ENCODE results near the gene PHAF1. TPM values are rescaled to one million over a fixed set of nuclear protein-coding genes. Genes with fewer than 3 reads are reported as not detected.

The PHAF1 gene
- total RNA-seq, 1 donor from 2014 or later: 11.7 TPM

GRCh38 chr16:67170168-67170948 is 60.6 kb downstream of the PHAF1 start, which contains the start of gene NOL3:
Gene NOL3, plus strand, starts transcription at chr16:67170538.
- ATAC-seq (ENCODE audit: poor library complexity) (peak; percentile 76), DNase-seq (peak; percentile 93)
- intact Hi-C loops (cut with DNase I): no loop called here

DNA sequence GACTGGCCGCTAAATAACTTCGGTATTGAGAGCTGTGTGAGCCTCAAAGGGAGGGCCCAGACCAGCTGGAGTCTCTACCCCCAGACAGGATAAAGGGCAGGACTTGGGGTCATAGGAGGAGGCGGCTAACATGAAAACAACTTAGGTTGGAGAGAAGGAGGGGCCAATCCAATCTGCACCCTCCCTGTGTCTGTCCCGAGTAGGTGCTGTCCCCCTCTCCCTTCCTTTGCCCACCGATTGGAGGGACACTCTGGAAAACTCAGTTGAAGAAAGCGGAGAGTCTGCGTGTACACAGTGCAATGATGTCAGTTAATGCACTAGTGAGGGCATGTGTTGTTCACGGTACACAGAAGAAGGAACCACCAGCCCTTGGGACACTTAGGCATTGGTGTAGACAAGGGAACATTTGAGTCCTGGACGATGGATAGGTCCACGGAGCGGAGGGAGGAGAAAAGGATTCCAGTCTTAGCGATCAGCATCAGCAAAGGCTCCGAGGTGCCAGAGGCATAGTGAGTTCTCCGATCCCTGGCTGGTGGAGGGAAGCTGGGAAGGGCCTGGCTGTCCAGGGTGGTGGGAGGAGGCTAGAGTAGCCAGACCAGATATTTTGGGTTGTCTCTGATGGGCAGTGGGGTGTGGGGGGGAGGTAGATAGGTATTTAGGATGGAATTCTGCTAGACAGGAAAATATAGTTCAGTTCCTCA is 61.4 kb downstream of the PHAF1 start:
- peak; percentile 12 for ATAC-seq (ENCODE audit: poor library complexity)
- DNase-seq: no peak
- intact Hi-C loops (cut with DNase I): no loop called here

DNA sequence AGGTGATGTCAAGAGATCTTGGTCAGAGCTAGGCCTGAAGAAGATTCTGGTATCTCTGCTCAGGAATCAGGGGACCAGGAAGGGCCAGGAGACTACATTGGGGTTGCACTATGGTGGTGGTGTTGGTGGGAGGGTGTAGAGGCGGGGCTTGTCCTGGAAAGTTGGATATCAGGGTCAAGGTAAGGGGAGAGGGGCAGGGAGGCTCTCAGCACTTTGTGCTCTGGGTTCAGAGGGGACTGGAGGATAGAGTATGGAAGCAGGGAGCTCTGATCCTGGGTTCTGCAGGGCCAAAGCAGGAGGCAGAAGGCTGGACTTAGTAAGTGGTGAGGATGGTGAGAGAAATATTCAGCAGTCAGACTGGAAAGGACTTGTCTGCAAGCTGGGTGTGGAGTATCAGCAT is 63.6 kb downstream of the PHAF1 start:
- DNase-seq (no peak), ATAC-seq (ENCODE audit: poor library complexity) (no peak)
- intact Hi-C loops (cut with DNase I): no loop called here

GRCh38 chr16:67173808-67174705 is 64.3 kb downstream of the PHAF1 start:
- peak; percentile 94 for DNase-seq
- peak; percentile 70 for ATAC-seq (ENCODE audit: poor library complexity)
- intact Hi-C loops (cut with DNase I): no loop called here

GRCh38 chr16:67174706-67175231 is 65.0 kb downstream of the PHAF1 start:
- intact Hi-C loops (cut with DNase I): no loop called here
- ATAC-seq (ENCODE audit: poor library complexity): no peak
- no peak for DNase-seq

DNA sequence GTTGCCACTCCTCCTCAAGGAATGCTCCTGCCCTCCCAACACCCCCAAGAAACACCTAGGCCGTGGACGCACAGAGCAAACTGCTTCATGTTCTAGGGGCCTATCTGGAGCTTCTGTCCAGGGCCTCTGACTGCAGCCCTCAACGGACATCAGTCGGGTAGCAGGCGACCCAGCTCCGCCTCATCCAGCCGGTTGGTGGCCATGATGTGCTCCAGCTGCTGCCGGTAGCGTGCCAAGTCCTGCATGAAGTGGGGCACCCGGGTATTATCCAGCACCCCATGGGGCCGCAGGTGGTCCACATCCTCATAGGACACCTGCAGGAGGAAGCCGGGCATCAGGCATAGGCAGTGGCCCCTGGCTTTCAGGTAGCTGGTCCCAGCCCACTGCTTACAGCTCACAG is 66.9 kb downstream of the PHAF1 start:
- intact Hi-C loops (cut with DNase I): no loop called here
- no peak for ATAC-seq (ENCODE audit: poor library complexity)
- no peak for DNase-seq

GRCh38 chr16:67177743-67178699 is 68.3 kb downstream of the PHAF1 start:
- intact Hi-C loops (cut with DNase I): no loop called here
- DNase-seq (peak; percentile 73), ATAC-seq (ENCODE audit: poor library complexity) (peak; percentile 48)

DNA sequence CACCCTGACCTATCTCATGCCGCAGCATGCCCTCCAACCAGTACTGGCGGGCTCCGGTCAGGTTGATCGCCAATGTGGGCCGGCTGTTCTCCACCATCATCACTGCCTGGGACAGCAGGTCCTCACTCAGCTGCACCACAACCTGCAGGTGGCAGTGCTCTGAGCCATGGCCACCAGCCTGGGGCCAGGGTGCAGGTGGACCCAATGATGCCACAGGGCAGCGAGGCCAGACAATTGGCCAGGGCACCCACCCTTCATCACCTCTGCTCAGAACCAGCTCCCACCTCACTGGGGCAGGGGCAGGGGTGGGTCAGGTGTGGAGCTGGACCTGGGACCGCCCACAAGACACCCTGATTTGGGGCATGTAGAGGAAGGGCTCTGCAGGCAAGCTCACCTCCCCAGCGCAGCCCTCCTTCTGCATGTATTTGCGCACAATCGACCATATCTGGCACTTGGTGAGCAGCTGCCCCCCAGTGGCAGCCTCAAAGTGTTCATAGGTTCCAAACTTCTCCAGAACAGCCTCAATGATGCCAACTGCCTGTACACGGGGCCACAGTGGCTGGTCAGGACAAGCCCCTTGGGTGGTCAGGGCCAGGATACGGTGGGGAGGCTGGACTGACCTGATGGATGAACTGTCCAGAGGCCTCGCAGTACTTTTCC is 69.8 kb downstream of the PHAF1 start:
- no peak for DNase-seq
- no peak for ATAC-seq (ENCODE audit: poor library complexity)
- intact Hi-C loops (cut with DNase I): no loop called here

GRCh38 chr16:67180166-67180565 is 70.4 kb downstream of the PHAF1 start:
- intact Hi-C loops (cut with DNase I): no loop called here
- ATAC-seq (ENCODE audit: poor library complexity): no peak
- DNase-seq: no peak

- intact Hi-C loops (cut with DNase I): no loop called here
- no peak for DNase-seq
- no peak for ATAC-seq (ENCODE audit: poor library complexity)
Observed at GRCh38 chr16:67181346-67181745, 71.6 kb downstream of the PHAF1 start.

DNA sequence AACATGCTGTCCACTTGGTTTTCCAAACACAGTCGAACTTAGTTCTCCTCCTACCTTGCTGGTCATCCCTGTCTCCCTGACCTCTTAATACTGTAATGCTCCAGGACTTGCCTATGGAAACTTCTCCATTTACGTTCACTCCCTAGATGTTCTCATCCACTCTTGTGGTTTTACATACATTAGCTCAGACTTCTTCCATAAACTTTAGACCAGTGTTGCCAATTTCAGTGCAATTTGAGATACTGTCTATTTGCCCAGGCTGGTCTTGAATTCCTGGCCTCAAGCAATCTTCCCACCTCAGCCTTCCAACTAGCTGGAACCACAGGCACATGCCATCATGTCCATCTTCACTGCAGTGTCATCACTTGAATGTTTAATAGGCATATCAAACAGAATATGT is 72.5 kb downstream of the PHAF1 start:
- intact Hi-C loops (cut with DNase I): no loop called here
- ATAC-seq (ENCODE audit: poor library complexity) (no peak), DNase-seq (no peak)

DNA sequence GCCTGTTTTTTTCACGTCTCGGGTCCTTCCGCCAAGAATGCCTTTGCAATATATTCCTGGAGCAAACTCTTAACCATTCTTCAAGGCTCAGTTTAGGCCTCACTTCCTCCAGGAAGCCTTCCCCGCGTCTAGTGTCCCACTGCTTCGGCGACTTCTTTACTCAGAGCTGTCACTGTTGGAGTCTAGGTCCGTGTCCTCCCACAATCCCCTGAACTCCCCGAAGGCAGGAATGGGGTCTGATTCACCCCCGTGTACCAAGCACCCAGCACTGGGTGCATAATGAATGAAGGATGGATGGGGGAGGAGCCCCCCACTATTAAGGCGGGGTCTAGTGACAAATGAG is 73.5 kb downstream of the PHAF1 start:
- intact Hi-C loops (cut with DNase I): no loop called here
- ATAC-seq (ENCODE audit: poor library complexity) (no peak), DNase-seq (no peak)

DNA sequence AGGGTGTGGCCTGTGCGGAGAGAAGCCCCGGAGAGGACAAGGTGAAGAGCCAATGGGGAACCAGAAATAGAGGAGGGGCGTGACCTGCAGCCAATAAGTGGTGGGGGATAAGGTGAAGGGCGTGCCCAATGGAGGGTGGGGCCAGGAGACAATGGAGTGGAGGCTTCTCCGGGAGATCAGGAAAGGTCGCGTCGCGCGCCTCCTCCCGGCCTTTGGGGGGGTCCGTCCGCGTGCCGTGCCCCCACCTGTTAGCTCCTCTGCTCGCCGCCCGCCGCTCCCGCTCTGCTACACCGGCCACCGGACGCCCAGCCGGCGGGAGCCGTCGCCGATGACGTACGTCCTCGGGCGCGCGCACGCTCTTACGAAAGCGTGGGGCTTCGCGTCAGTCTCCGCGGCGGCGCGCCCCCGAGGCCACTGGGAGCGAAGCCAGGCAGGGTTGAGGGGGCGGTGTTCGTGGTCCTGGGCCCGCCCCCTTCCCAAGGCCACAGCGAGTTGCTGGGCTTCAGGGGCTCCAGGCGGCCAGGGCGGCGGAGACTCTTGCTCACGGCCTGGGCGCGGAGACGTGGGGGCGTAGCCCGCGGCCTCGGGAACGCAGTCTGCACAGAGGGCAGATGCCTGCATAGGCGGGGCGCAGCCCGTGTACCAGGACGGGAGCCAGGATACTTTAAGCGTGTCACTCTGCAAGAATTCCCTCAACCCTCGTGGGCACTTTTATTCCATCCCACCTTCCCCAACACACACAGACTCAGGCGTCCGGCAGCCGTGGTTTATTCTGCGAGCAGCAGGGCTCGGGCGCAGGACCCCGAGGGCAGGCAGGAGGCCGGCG is 74.1 kb downstream of the PHAF1 start, which contains the start of gene MATCAP1:
TSS of gene MATCAP1 (minus strand) at position 337 of the 826 bp plus-strand sequence. CDS start 3,353 bp downstream, outside the sequence.
- peak; percentile 95 for DNase-seq
- intact Hi-C loops (cut with DNase I): loop anchor here (2.0 kb wide), 1 partner anchor 207 kb away; no protein-coding TSS in a partner anchor

DNA sequence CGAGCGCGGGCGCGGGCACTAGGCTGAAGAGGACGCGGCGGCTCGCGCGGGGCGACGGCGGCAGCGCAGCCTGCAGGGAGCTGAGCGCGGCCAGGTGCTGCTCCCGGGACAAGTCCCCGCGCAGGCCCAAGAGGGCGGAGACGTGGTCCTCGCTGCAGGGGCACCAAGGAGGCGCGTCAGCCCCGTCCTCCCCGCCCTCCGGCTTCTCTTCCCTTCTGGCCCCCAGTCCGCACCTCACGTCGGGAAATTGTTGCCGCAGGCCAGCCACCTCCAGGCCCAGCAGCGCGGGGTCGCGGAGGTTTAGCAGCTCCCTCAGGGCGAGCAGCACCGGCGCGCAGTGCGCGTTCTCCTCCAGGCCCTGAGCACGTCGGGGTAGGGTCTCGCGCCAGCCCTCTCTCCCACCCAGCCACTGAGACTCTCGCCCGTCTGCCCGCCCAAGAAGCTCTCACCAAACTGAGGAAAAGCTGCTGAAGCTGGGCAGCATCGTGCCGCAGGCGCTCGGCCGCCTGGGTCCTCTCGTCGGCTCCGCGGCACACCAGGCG is 74.8 kb downstream of the PHAF1 start:
- intact Hi-C loops (cut with DNase I): loop anchor here (2.0 kb wide), 1 partner anchor 208 kb away; no protein-coding TSS in a partner anchor
- ATAC-seq (ENCODE audit: poor library complexity) (peak; percentile 29), DNase-seq (no peak)

More for the DNA sequence above, 74.1 kb downstream of the PHAF1 start, which contains the start of gene MATCAP1:
- peak; percentile 94 for ATAC-seq (ENCODE audit: poor library complexity)

- intact Hi-C loops (cut with DNase I): loop anchor here (2.0 kb wide), 1 partner anchor 208 kb away; no protein-coding TSS in a partner anchor
- peak; percentile 95 for DNase-seq
Observed at GRCh38 chr16:67184995-67185650, 75.4 kb downstream of the PHAF1 start.

More at GRCh38 chr16:67184995-67185650, 75.4 kb downstream of the PHAF1 start:
- ATAC-seq (ENCODE audit: poor library complexity): peak; percentile 60
